OCI-LY1 (cell line): ENCODE data around the gene EPHA1.

Experiments
- H2AFZ ChIP-seq: fragments of 200-600 bp; sonication (generic), shearing (Covaris generic); 2 replicates; pipeline ENCODE4 v1.6.0; 2014; ENCODE audit warnings: antibody characterized with exemption, mild to moderate bottlenecking, low read length
- H3F3A ChIP-seq: fragments of 200-600 bp; sonication (generic), shearing (Covaris generic); 2 replicates; pipeline ENCODE4 v1.6.0; 2014; ENCODE audit warnings: mild to moderate bottlenecking, antibody characterized with exemption, low read length, moderate library complexity; ENCODE audit not compliant: insufficient read depth
- H3K27ac ChIP-seq: fragments of 200-600 bp; sonication (generic); 2 replicates; pipeline ENCODE4 v1.5.1; 2014; ENCODE audit warnings: low read length, mixed run types, mild to moderate bottlenecking, low read depth; ENCODE audit not compliant: poor library complexity, severe bottlenecking
- H3K27me3 ChIP-seq: fragments of 200-600 bp; sonication (generic); 2 replicates; pipeline ENCODE4 v1.6.0; 2014; ENCODE audit warnings: antibody characterized with exemption, mild to moderate bottlenecking, low read length, moderate library complexity; ENCODE audit not compliant: insufficient read depth
- H3K36me3 ChIP-seq: fragments of 200-600 bp; sonication (generic); 2 replicates; pipeline ENCODE4 v1.6.1; 2014; ENCODE audit warnings: mild to moderate bottlenecking, antibody characterized with exemption, low read length, moderate library complexity, mixed read lengths; ENCODE audit not compliant: insufficient read depth
- H3K4me1 ChIP-seq: fragments of 200-600 bp; sonication (generic); 2 replicates; pipeline ENCODE4 v1.5.1; 2014; ENCODE audit warnings: mild to moderate bottlenecking, low read length, moderate library complexity; ENCODE audit not compliant: insufficient read depth, severe bottlenecking
- H3K4me2 ChIP-seq: fragments of 200-600 bp; sonication (generic), shearing (Covaris generic); 2 replicates; pipeline ENCODE4 v1.6.1; 2014; ENCODE audit warnings: low read length
- H3K4me3 ChIP-seq: fragments of 200-600 bp; sonication (generic); 2 replicates; pipeline ENCODE4 v1.5.1; 2014; ENCODE audit warnings: low read length, low read depth, mild to moderate bottlenecking, mixed read lengths; ENCODE audit not compliant: poor library complexity, severe bottlenecking
- H3K79me2 ChIP-seq: fragments of 200-600 bp; shearing (Covaris generic); 2 replicates; pipeline ENCODE4 v1.6.1; 2016; ENCODE audit warnings: mixed run types, low read length, mixed read lengths; ENCODE audit not compliant: insufficient read depth
- H3K9ac ChIP-seq: fragments of 200-600 bp; sonication (generic), shearing (Covaris generic); 2 replicates; pipeline ENCODE4 v1.6.1; 2014; ENCODE audit warnings: mild to moderate bottlenecking, low read length, mixed read lengths
- H3K9me2 ChIP-seq: fragments of 200-600 bp; sonication (generic), shearing (Covaris generic); 2 replicates; pipeline ENCODE4 v1.6.1; 2014; ENCODE audit warnings: low read depth, mild to moderate bottlenecking, low read length, mixed read lengths
- H3K9me3 ChIP-seq: fragments of 200-600 bp; shearing (Covaris generic); 2 replicates; pipeline ENCODE4 v1.6.1; 2014; ENCODE audit warnings: low read length, mixed read lengths
- H4K20me1 ChIP-seq: fragments of 200-600 bp; sonication (generic), shearing (Covaris generic); 2 replicates; pipeline ENCODE4 v1.6.0; 2016; ENCODE audit warnings: mild to moderate bottlenecking, low read length; ENCODE audit not compliant: insufficient read depth
- EZH2 ChIP-seq: fragments of 200-600 bp; sonication (generic), shearing (Covaris generic); IDR thresholded peaks from 2 replicates; pipeline ENCODE4 v1.8.0; 2017; ENCODE audit warnings: borderline replicate concordance, mixed run types, mild to moderate bottlenecking, antibody characterized with exemption, low read length, moderate library complexity, mixed read lengths
- TF ChIP-seq, protein P1 (sequence below): fragments of 200-600 bp; sonication (generic), shearing (Covaris generic); IDR thresholded peaks from 2 replicates; pipeline ENCODE4 v1.5.1; 2017; ENCODE audit warnings: mild to moderate bottlenecking, antibody characterized with exemption, low read length, moderate library complexity, mixed read lengths

Gene EPHA1

DNA sequence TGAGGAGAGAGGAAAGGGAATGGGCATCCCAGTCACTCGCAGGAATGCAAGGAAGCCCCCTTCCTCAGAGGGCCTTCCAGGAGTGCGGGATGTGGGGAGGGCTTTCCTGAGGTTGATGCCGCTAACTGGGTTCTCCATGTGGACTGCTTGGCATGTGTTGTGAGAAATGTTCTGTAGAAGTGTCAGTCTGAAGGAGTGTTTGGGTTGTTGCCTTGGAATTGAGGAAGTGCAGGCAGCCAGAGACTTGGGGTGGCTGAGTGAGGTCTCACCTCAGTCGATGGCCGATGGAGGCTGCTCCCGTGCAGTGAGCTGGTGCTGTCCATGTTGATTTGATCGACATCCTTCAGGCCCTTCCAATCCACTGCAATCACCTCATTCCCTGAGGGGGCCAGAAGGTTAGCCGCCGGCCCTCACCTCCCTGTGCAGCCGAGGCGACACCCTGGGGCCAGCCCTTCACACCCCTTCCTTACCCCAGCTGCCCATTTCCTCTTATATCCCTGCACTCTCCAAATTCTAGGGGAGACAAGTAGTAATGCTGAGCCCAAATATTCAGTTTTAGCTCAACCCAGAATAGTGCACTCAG is 48.8 kb downstream of the EPHA1 start:
- no peak overlapping the region for H2AFZ ChIP-seq
- H3K9ac ChIP-seq = no peak overlapping the region
- H3K4me1 ChIP-seq = no peaks in the 10 kb centered on the region
- H3F3A ChIP-seq = no peaks in the 10 kb centered on the region
- no peak overlapping the region for H3K4me2 ChIP-seq
- TF ChIP-seq EZH2 = no peak
- TF ChIP-seq, protein P1, sequence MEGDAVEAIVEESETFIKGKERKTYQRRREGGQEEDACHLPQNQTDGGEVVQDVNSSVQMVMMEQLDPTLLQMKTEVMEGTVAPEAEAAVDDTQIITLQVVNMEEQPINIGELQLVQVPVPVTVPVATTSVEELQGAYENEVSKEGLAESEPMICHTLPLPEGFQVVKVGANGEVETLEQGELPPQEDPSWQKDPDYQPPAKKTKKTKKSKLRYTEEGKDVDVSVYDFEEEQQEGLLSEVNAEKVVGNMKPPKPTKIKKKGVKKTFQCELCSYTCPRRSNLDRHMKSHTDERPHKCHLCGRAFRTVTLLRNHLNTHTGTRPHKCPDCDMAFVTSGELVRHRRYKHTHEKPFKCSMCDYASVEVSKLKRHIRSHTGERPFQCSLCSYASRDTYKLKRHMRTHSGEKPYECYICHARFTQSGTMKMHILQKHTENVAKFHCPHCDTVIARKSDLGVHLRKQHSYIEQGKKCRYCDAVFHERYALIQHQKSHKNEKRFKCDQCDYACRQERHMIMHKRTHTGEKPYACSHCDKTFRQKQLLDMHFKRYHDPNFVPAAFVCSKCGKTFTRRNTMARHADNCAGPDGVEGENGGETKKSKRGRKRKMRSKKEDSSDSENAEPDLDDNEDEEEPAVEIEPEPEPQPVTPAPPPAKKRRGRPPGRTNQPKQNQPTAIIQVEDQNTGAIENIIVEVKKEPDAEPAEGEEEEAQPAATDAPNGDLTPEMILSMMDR = no peak
- no peaks in the 10 kb centered on the region for H3K79me2 ChIP-seq
- no peaks in the 10 kb centered on the region for H3K36me3 ChIP-seq
- no peak overlapping the region for H3K4me3 ChIP-seq
- H4K20me1 ChIP-seq = peaks cover 3% of the 10 kb centered on the region; the same call in 1 of the 2 replicates
- H3K9me2 ChIP-seq = no peaks in the 10 kb centered on the region
- no peak overlapping the region for H3K27ac ChIP-seq
- peaks cover 17% of the 10 kb centered on the region for H3K27me3 ChIP-seq
- no peaks in the 10 kb centered on the region for H3K9me3 ChIP-seq

DNA sequence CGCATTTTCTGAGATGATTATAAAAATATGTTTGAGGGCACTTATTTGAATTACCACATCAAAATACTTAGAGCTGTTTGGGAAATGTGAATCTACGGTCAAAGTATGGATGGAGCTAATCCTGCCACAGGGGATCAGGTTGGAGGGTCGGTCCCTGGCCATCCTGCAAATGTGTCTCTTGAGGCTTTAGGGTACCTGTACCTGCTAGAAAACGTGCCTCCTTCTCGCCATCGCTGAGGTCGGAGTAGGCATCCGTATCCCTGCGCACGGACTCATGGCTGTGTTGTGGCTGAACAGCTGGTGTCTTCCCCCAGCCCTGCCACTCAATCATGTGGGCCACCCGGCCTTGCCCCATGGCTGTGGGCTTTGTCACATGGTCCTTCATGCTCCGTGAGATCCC is 50.0 kb downstream of the EPHA1 start:
- no peaks in the 10 kb centered on the region for H4K20me1 ChIP-seq
- H3K27ac ChIP-seq = no peak overlapping the region
- H3K4me2 ChIP-seq = no peak overlapping the region
- H3K4me3 ChIP-seq = no peak overlapping the region
- no peaks in the 10 kb centered on the region for H3K9me3 ChIP-seq
- TF ChIP-seq, protein P1 = no peak
- TF ChIP-seq EZH2 = no peak
- H3K9me2 ChIP-seq = no peaks in the 10 kb centered on the region
- H3K9ac ChIP-seq = no peak overlapping the region
- H3F3A ChIP-seq = no peaks in the 10 kb centered on the region
- peaks cover 17% of the 10 kb centered on the region for H3K27me3 ChIP-seq
- no peaks in the 10 kb centered on the region for H3K4me1 ChIP-seq
- H3K36me3 ChIP-seq = no peaks in the 10 kb centered on the region
- no peaks in the 10 kb centered on the region for H3K79me2 ChIP-seq
- no peak overlapping the region for H2AFZ ChIP-seq

DNA sequence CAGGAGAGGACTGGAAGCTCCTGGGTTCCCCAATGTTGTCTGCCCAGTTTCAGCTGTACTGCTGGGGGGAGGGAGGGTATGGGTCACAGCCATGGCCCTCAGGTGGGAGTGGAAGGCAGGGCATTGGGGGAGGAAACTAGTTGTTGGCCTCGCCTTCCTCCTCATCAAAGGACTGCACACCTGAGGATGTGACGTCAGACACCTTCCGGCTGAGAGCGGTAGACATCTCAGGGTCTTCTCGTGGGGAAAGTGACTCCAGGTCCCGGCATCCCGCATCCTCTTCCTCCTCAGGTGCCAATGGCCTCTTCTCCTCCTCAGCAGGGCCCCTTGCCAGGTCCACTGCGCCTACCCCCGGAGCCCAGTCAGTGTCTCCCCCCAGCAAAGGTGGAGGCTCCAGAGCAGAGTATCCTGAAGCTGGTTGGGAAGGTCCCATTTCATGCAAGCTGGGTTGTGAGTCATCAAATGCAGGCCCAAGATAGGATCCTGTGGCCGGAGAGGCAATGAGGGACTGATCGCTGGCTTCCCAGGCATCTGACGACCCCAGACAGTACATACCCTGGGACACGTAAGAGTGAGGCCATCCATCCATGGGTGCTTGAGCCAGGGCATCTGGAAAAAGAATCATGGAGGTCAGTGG is 52.1 kb downstream of the EPHA1 start:
- TF ChIP-seq, protein P1 = no peak
- no peak for TF ChIP-seq EZH2
- H3K27me3 ChIP-seq = peaks cover 17% of the 10 kb centered on the region
- H3K36me3 ChIP-seq = no peaks in the 10 kb centered on the region
- H3K4me1 ChIP-seq = no peaks in the 10 kb centered on the region
- no peaks in the 10 kb centered on the region for H3K9me3 ChIP-seq
- no peak overlapping the region for H2AFZ ChIP-seq
- H3K4me2 ChIP-seq = no peak overlapping the region
- H3K79me2 ChIP-seq = no peaks in the 10 kb centered on the region
- H3K9ac ChIP-seq = no peak overlapping the region
- no peak overlapping the region for H3K4me3 ChIP-seq
- H3F3A ChIP-seq = no peaks in the 10 kb centered on the region
- no peaks in the 10 kb centered on the region for H3K9me2 ChIP-seq
- H3K27ac ChIP-seq = no peak overlapping the region
- no peaks in the 10 kb centered on the region for H4K20me1 ChIP-seq
